NCI-H1436 treated with DMSO at 0.1 percent for 48 hours (cell line): Measurements from ENCODE around the gene RASGEF1C.

Experiments
- DNase-seq: peaks from one replicate; lab custom pipeline; 2025; lab: John Stamatoyannopoulos, UW

Gene RASGEF1C

GRCh38 chr5:180119031-180119902, 89.7 kb downstream of the RASGEF1C start:
- no peak for DNase-seq

- DNase-seq = no peak
Observed at GRCh38 chr5:180118391-180118791, 90.6 kb downstream of the RASGEF1C start.

GRCh38 chr5:180117000-180117725, 91.8 kb downstream of the RASGEF1C start:
- DNase-seq = no peak

DNA sequence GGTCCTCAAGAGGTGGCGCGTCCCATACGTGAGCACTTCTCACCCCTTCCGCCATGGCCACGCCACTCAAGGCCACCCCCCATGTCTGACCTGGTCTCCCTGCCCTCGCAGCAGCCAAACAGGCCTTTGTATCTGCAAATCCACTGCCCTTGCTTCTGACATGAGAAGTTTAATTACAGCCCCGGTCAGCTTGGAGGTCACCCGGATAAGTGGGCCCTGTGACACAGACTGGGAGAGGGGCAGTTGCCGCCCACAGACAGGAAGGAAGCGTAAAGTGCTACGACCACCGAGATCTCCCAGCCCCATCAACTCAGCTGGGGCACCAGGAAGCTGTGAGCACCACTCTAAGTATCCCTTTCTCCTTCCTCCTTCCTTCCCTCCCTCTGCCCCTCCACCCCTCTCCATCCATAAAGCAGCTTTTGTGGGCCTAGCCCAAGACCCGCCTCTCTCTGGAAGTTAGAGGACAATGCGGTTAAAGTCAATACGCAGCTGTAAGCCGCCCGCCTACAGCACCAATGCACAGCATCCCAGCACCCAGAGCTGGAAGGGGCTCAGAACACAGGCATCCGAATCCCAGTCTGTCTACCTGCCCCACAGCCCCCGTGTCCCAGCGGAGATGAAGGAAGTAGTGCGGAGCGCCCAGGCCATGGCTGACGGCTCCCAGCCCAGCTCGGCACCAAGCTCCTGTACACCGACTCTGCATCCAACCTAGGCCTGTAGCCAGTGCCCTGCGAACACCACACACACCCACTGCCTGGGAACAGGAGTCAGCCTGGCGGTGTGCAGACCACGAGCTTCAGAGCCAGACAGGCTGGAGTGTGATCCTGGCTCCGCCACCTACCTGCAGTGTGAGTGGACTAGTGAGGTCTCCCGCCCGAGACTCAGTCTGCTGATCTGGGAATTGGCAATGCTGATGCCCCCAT, 92.7 kb downstream of the RASGEF1C start:
- no peak for DNase-seq

DNA sequence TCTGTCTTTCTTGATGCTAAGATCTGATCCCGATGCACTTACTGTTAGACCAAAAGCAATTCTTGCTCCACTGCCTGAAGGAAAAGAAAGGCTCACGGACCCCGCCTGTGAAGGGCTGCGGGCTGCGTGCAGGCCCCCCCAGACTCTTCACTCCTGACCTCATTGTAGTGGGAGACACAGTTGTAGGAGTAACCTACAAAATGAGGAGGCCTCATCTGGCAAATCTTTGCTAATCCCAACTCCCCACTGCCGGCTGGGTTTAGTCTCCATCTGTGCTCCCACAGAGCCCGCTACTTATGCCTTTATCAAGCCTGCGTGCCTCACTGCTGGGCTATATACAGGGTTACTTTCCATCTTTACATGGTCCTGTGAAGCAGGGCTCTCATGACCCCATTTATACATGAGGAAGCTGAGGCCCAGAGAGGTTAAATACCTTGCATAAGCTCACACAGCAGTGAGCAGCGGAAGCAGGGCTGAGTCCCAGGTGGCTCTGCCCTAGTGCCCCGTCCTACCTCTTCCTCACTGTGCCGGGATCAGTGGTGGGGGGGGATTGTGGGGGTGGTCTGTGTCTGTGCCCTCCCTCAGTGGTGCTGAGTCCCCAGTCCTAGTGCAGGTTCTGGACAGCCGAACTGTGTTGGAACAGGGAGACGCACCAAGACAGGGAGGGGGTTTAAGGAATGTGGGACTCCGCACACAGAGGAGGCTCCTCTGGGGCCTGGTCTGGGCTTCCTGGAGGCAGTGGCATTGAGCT, 93.5 kb downstream of the RASGEF1C start:
- DNase-seq = no peak

DNA sequence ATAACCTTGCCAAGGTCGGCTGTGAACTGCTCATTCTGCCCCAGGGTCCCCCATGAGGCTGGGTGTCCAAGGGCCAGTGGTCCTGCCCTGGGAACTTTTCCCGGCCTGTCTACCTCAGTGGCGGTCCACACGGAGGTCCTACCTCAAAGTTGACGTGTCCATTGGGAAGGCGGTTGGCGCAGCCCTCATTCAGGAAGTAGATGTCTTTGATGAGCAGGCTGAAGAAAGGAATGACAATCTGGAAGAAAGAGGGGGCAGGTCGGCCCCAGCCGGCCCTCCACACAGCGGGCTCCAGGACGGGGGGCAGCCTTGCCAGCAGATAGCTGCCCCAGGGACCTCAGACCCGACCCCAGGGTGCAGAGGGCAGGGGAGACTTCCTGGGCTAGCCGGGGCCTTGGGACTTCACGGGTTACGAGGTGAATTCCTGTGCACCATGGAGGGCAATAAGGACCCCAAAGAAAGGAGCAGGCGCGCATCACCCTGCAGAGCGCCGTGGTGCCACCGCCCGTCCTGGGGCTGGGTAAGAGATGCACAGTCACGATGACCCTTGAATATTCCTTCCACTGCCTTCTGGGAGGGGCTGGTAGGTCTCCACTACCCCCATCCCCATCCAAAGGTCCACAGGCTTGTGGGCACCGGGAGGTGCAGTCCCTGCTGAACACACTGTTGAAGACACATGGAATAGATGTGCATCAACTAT, 94.6 kb downstream of the RASGEF1C start:
- no peak for DNase-seq

GRCh38 chr5:180113660-180114303, 95.2 kb downstream of the RASGEF1C start:
- DNase-seq = no peak

GRCh38 chr5:180112181-180112861, 96.7 kb downstream of the RASGEF1C start:
- no peak for DNase-seq

DNA sequence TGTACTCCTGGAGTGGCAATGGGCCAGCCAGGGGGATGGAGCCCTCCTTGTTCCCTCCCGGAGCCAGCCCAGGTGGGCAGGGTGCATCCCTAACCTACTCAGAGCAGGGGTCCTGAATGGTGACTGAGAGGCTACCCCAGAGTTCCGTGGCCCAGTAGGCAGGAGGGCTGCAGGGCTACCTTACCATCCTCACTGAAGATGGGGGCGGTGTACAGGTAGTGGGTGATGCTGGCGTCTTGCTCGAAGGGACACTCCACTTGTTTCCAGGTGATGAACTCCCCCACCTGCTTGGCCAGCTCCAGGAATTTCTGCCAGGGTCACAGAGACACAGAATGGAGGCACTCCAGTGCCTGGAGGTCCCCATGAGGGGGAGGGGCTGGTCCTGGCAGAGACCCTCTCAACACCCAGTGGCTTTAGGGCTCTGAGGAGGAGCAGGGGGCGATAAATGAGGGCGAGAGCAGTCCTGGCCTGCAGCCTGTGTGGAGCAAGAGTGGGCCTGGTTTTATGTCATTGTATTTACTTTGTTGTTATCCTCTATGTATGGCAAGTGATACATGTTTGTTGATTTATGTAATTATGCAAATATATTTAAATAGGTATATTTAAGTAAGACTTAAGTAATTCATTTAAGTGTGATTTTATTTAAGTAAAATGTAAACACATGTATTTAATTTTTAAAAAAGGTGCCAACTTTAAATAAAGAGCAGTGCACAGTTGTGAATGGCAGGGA, 97.6 kb downstream of the RASGEF1C start:
- DNase-seq = no peak

GRCh38 chr5:180109920-180110319, 99.1 kb downstream of the RASGEF1C start:
- no peak for DNase-seq

- no peak for DNase-seq
Observed at GRCh38 chr5:180107005-180107404, 102.0 kb downstream of the RASGEF1C start.

GRCh38 chr5:180105827-180106312, 103.1 kb downstream of the RASGEF1C start:
- no peak for DNase-seq

- DNase-seq = no peak
Observed at GRCh38 chr5:180104168-180104530, 104.9 kb downstream of the RASGEF1C start.

DNA sequence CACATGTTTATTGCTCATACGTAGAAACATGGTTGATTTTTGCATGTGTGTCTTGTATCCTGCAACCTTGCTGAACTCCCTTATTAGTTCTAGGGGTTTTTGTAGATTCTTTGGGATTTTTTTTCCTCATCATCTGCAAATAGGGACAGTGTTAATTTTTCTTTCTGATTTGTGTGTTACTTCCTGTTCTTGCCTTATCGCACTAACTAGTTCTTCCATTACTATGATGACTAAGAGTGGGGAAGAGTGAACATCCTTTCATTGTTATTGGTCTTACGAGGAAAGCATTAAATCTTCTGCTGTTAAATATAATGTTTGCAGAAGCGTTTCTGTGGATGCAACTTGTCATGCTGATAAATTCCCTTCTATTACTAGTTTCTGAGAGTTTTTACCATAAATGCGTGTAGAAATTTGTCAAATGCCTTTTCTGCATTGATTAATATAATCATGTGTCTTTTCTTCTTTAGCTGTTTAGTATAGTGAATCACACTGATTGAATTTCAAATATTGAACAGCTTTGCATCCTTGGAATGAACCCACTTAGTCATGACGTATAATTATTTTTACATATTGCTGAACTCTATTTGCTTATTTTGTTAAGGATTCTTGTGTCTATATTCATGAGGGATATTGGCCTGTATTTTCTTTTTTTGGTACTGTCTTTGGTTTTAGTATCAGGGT, 105.4 kb downstream of the RASGEF1C start:
- no peak for DNase-seq

- DNase-seq = no peak
Observed at GRCh38 chr5:180102636-180103035, 106.4 kb downstream of the RASGEF1C start.

GRCh38 chr5:180101451-180102105, 107.4 kb downstream of the RASGEF1C start:
- DNase-seq = no peak

DNA sequence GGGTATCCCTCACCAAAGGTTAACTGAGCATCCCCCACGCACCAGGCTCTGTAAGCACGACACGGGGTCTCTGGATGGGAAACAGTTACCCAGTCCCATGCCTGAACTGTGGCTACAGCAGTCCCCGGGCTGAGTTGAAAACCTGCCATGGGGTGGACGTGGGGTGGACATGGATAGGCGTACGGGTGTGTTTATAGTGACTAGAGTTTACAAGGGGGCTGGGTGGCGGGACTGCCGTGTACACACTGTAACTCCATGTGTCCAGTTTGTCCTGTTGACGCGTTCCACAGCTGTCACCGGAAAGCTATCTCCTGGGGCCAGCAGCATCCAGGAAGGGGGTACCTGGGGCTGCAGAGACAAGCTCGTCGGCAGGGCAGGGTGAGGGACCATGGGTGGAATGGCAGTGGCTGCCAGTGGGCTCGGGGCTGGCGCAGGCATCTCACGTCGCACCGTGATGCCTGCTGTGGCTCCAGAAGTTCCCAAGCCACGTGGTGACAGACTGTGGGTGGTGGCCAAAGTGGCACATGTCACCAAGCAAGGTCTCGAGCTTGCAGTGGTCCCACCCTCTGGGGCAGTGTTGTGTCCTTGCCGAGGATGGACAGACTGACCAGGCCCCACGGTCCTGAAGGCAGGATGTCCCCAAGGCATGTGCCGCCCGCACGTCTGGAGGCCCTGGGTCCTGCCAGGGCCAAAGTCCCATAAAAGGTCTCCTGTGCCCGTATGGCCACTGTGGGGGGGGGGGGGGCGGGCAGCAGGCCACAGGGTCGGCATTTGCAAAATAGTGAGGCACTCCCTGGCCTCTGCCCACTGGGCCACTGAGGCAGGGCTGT, 108.2 kb downstream of the RASGEF1C start:
- DNase-seq = no peak
